NCI-H524 treated with DMSO at 0.1 percent for 48 hours (cell line): ENCODE results near the gene P2RY13.

Experiments used
- DNase-seq: peaks from one replicate; lab custom pipeline; 2025; lab: John Stamatoyannopoulos, UW

The P2RY13 gene

DNA sequence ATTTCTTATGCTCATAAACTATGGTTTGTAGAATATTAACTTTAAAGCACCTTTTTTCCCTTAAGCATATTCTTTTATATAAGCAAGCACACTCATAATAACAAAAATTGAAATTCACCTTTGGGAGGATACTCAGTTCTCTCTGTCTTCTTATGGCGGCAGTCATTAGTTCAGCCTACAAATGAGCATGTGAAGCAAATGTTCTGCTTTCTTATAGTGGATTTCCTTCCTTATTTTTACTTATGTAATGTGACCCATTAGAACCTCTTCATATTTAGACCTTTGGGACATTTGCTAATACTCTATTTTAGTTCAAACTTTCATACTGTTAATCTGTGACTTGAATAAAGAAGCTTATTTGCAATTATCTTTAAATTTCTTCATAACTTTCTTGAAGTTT is at the start of gene P2RY13:
Gene P2RY13 (minus strand): TSS at position 187 of the 400 bp plus-strand sequence. CDS start 21 bp downstream, at position 166.
- DNase-seq, result no peak

GRCh38 chr3:151377768-151378385 is 48.5 kb upstream of the P2RY13 start:
- no peak for DNase-seq

DNA sequence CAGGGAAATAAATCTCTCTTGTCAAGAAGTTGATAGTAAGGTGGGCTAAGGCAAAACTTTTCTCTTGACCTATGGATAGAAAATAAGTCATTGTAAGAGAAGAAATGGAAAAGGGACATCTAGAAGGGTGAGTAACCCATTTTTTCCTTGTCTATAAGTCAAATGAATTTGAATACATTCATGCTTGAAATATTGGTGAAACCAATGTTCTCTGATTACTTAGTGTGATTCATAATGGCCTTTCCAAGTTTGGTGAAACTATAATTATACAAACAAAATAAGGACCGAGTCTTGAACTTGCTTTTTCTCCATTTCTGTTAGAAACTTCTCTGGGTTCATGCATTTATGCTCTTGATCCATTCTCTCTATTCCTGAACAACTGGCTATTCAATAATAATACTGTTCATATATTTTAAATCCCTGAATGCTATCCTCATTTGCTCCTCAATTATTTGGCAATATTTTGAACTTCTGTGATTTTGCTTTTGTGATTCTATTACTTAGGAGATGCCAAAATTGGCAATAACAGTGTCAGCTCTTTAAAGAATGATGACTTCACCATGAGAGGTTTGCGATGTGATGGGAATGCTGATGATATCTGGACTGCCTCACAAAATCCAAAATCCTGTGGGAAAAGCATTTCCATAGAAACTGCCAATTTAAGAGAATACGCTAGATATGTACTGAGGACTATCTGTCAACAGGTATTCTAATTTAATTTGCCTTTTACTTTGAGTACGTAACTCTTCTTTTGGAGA is 42.9 kb upstream of the P2RY13 start:
- no peak for DNase-seq

DNA sequence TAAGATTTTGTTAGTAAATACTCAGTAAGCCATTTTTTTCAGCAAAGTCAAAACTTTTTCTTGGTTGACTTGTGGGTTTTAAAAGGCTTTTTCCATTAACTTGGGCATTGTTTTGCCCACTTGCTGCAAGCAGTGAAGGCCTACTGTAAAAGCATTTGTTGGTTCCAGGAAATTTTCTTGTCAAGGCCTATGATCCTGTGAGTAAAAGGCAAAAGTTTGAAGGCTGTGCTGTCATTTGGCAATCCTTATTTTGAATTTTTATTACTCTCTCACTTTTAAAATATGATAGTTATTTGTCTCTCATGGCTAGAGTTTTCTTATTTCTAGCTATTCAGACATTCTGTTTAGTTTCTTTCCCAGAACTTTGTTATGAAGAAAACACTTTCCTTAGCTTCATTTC is 42.2 kb upstream of the P2RY13 start:
- DNase-seq, result no peak

GRCh38 chr3:151367448-151367847 is 38.1 kb upstream of the P2RY13 start:
- no peak for DNase-seq

DNA sequence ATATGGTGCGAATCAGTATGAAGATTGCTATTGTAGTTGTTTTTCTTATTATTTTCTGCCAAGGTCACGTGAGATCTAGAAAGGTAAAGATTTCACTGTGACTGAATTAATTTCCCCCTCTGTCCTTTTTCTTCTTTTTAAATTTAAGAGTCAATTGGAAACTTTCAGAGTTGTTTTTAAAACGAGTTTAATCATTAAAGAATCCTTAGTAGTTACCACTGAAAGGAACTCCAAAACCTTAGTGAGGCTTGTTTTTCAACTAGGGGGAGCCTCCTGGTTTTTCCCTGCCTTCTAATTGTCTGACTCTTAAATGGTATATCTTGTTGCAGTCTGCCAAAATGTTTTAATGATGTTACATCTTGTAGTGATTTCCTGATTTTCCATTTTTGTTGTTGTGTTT is 37.6 kb upstream of the P2RY13 start:
- DNase-seq, result no peak

DNA sequence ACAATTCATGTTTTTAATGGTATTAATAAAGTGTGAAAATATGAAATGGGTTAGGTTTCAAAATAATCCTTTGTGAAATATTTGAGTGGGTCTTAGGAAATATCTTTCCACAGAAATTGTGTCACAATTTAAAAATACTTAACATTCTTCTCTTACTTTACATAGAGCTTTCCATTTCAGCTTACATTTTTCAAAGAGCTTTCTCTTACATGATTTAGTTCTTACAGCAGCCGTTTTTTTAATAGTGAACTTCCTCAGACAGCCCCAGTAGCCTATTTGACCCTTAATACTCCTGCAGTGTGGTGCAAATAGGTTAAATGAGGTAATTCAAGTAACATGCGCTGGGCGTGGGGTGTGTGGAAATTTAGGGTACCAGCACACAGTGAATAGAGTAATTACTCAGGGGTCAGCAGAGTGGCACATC is 33.4 kb upstream of the P2RY13 start:
- no peak for DNase-seq

- DNase-seq, result no peak
Observed at GRCh38 chr3:151357463-151357850, 28.1 kb upstream of the P2RY13 start.

- DNase-seq, result no peak
Observed at GRCh38 chr3:151356794-151357462, 27.6 kb upstream of the P2RY13 start.

- DNase-seq, result no peak
Observed at GRCh38 chr3:151351648-151352047, 22.3 kb upstream of the P2RY13 start.

DNA sequence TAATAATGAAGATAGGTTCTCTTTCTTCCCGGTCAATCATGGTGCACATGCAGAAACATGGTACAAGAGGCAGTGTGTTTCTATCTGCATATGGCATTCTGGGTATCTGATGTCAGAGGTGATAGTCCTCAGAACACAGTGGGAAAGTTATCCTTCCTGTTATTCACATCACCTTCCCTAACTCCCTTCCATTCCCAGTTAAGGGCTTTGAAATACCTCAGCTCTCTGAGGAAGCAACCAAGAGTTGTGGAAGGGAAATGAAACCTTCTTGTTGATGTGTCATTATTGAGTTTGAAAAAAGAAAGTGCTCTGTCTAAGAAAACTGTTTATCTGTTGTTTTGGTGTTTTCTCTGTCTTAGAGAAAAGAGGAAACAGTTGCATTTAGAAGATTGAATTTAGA is 21.9 kb upstream of the P2RY13 start:
- no peak for DNase-seq

- DNase-seq, result no peak
Observed at GRCh38 chr3:151350656-151351055, 21.3 kb upstream of the P2RY13 start.

- DNase-seq, result no peak
Observed at GRCh38 chr3:151347432-151347831, 18.1 kb upstream of the P2RY13 start.

DNA sequence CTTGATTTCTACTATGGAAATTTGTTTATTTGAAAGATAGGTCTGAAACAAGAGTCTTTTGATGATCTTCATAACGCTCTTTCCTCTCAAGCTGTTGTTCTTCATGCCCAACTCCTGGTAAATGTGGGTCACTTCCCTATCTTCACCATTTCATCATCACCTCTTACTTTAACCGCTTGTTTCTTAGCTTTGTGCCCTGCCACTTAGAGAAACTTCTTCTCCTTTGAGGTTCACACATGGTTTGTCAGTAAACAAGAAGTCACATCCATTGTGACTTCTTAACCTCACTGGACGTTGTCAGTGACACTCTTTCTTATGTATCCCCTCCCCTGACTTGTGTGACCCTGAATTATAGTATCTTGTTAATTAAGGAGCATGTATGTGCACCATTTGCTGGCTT is 16.9 kb upstream of the P2RY13 start:
- no peak for DNase-seq

DNA sequence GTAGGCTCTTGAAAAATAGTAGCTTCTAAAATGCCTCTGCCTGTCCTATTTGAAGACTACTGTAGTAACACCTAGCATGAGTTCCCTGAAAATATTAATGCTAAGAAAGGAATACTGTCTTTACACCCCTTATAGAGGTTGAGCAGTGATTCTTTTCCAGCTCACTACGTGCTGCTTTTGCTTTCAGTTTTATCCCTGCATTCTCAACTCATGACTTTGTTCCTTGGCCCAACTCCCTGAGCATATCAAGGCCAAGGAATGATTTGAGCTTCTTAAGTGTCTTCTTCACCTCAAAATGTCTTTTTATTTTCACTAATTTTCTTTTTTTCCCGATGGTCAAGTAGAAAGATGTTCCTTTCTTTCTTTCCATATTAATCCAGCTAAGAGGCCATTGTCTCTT is 16.5 kb upstream of the P2RY13 start:
- no peak for DNase-seq

DNA sequence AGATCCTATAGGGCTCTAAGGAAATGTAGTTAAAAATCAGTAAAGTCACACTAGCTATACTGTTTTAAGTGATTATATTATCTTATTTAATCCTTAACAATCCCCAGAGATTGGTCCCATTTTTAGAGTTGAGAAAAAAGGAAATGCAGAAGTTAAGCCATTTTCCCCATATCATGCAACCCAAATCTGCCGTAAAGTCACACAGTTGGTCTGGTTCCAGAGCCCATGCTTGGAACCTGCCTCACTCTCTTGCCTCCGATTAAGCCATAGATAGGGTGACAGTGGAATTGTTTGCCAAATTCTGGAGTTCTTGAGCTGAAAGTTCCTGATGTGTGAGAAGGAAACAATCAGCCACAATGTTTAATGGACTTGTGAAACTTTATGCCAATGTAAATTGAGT is 2.3 kb upstream of the P2RY13 start:
- no peak for DNase-seq

DNA sequence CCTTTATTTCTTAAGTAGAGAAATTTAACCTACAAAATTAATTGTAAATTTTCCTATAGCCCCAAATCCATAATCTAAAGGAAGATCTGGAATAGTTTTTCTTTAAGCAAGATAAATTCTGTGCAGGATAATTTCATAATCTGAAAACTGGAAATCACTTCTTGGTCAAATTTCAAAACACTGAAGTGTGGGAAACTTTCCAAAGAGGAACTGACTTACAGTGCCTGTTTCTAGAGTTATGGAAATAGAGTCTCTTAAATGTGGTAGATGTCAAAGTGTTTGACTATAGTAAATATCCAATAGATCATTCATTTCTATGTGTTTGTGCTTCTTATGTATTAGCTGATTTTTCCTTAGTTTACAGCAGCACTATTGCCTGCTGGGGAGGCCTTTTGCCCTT is 1.6 kb upstream of the P2RY13 start:
- no peak for DNase-seq

- no peak for DNase-seq
Observed at GRCh38 chr3:151330379-151330778, 1.0 kb upstream of the P2RY13 start.

DNA sequence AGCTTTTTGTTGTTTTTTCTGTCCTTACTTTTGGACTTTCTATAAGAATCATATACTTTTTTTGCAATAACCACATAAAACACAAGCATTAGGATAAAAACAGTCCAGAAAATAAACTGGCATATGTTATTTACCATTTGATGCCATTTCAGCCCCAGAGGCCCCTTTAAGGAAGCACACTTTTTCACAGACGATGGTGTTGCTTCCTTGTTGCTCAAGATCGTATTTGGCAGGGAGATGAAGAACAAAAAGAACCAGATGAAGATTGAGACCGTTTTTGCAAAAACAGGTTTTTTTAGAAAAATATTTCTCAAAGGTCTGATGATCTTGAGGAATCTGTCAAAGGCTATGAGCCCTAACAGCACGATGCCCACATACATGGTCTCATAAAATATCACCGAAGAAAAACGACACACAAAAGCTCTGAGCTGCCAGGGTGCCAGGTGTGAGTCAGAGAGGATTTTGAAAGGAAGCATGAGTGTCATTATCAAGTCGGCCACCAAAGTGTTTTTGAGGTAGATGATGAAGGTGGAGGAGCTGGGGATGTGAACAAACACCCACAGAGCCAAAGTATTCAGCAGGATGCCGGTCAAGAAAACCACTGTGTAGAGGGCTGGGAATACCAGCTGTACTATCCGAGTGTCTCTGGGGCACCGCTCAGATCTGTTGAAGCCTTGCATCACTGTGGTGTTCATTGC is 902 bp downstream of the P2RY13 start:
- no peak for DNase-seq

GRCh38 chr3:151327571-151328198 is 1.7 kb downstream of the P2RY13 start:
- no peak for DNase-seq

- no peak for DNase-seq
Observed at GRCh38 chr3:151322511-151322910, 6.8 kb downstream of the P2RY13 start.

DNA sequence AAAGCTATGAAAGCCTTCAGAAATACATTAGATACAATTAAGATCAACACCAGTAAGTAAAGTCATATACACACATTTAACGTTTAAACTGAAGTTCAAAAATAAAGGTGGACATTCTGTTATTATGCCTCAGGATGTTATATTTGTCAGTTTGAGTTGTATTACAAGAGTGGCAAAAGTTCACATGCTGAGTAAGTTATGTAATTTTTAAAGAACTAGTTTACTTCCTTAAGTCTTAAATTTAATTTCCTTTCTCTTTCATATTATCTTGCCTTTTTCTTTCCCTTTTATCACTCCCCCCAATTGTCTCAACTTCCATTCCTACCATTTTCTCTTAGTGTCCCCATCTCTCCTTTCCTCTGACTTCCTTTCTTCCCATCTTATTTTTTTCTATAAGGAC is 7.8 kb downstream of the P2RY13 start:
- DNase-seq, result no peak
